AG09309 (cell line): Measurements from ENCODE around the gene PPM1H.

Source experiments
- DNase-seq: peaks from one replicate; pipeline ENCODE4 v3.0.0-alpha.2; 2010; ENCODE audit warnings: low read depth
- H3K4me3 ChIP-seq: 2 replicates; pipeline ENCODE4 v1.5.1; 2011; ENCODE audit warnings: mild to moderate bottlenecking, low read depth, low read length, moderate library complexity; ENCODE audit not compliant: control insufficient read depth
- CTCF ChIP-seq: IDR thresholded peaks from 2 replicates; pipeline ENCODE4 v1.5.1; 2011; ENCODE audit warnings: mild to moderate bottlenecking, low read depth, low read length, inconsistent platforms; ENCODE audit not compliant: insufficient read depth, control insufficient read depth; ENCODE audit errors: missing control alignments

Gene PPM1H

GRCh38 chr12:62772416-62772955 lies 162.5 kb downstream of the PPM1H start:
- no peak overlapping the region for H3K4me3 ChIP-seq
- DNase-seq = no peak
- no peak for TF ChIP-seq CTCF

- H3K4me3 ChIP-seq = no peak overlapping the region
- DNase-seq = no peak
- no peak for TF ChIP-seq CTCF
These were observed 163.1 kb downstream of the PPM1H start for GRCh38 chr12:62771828-62772227.

- no peak for DNase-seq
- no peak overlapping the region for H3K4me3 ChIP-seq
- no peak for TF ChIP-seq CTCF
These were observed 164.6 kb downstream of the PPM1H start for GRCh38 chr12:62770381-62770780.

GRCh38 chr12:62769076-62769619 lies 165.8 kb downstream of the PPM1H start:
- no peak overlapping the region for H3K4me3 ChIP-seq
- DNase-seq = no peak
- no peak for TF ChIP-seq CTCF

GRCh38 chr12:62767946-62768345 lies 167.0 kb downstream of the PPM1H start:
- no peak overlapping the region for H3K4me3 ChIP-seq
- TF ChIP-seq CTCF = no peak
- DNase-seq = no peak

- no peak overlapping the region for H3K4me3 ChIP-seq
- TF ChIP-seq CTCF = no peak
- DNase-seq = no peak
These were observed 167.5 kb downstream of the PPM1H start for GRCh38 chr12:62767496-62767895.
